ENCODE measurements around the gene TMC7.

DNA sequence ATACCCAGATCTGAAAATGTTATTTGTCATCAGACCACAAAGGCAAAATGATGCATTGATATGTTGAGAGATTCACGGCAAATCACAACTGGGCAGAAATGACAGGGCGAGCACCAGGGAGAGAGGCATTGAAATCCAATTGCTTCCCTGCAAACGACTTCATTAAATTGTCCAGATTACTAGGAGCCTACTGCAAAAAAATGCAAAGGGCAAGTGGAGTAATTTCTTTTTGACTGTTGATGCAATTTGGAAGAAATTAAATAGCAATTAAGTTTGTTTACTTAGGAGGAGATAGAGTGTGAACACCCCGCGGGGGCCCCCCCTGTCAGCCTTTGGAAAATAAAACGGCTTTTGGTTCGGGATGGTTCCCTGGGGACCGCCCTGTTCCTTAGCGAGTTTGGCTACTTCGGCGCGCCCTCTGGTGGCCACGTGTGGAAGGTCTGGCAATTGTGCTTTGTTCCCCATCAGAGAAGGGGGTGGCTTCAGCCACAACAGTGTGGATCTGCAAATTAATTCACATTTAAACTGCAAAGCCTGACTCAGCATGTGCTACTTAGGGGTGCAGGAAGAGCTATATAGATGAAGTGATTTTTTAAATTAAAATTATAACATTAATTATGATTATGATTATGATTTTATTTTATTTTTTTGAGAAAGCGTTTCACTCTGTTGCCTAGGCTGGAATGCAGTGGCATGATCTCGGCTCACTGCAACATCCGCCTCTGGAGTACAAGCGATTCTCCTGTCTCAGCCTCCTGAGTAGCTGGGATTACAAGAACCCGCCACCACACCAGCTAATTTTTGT lies 14.5 kb upstream of the TMC7 start:
- TF ChIP-seq EZH2phosphoT487 (IDR thresholded peaks at IDR 0.05; ENCODE audit: insufficient read depth, low read depth) (no peak), EZH2 (IDR thresholded peaks at IDR 0.05; ENCODE audit: insufficient read depth, poor library complexity, severe bottlenecking) (no peak)

All from GM23248 (cell line).